Esophagus muscularis mucosa (tissue), 4 donors: ENCODE measurements around the gene ZNF850. TPM values are rescaled to one million over a fixed set of nuclear protein-coding genes. Genes with fewer than 3 reads are reported as not detected.
A peak's percentile ranks its signal among the peaks of the same experiment; 100 is the strongest.

Experiments
- DNase-seq: peaks from one replicate; pipeline ENCODE4 v3.0.0-alpha.2; 2017; ENCODE audit errors: extremely low spot score
- H3K27ac ChIP-seq, 4 donors: fragments of 200-600 bp; sonication (generic); replicated peaks in 1 of 4; 1 replicate in 3 of 4; 2 replicates in 1 of 4; pipeline ENCODE4 v1.5.1; 2016 to 2019; ENCODE audit warnings: mild to moderate bottlenecking in 1 of 4
- H3K27me3 ChIP-seq, 4 donors: fragments of 200-600 bp; sonication (generic); one replicate each; pipeline versions ENCODE4 v1.5.1 to v1.6.0; 2016 to 2019
- H3K36me3 ChIP-seq, 4 donors: fragments of 200-600 bp; sonication (generic); one replicate each; pipeline ENCODE4 v1.5.1; 2016 to 2019
- H3K4me1 ChIP-seq, 4 donors: fragments of 200-600 bp; sonication (generic); one replicate each; pipeline ENCODE4 v1.5.1; 2016 to 2019
- H3K4me3 ChIP-seq, 4 donors: fragments of 200-600 bp; sonication (generic); 1 replicate in 2 of 4; 2 replicates in 2 of 4; pipeline ENCODE4 v1.5.1; 2016 to 2019; ENCODE audit warnings: mild to moderate bottlenecking in 4 of 4, moderate library complexity in 1 of 4
- H3K9me3 ChIP-seq, 4 donors: fragments of 200-600 bp; sonication (generic); 1 replicate in 3 of 4; 2 replicates in 1 of 4; pipeline ENCODE4 v1.5.1; 2016 to 2019
- EP300 ChIP-seq: sonication (generic); formaldehyde crosslinking; IDR thresholded peaks from one replicate; pipeline ENCODE4 v1.6.1; 2017; ENCODE audit warnings: antibody characterized with exemption
- POLR2A ChIP-seq: fragments of 450-650 bp; IDR thresholded peaks from one replicate; pipeline ENCODE4 v1.6.1; 2017; ENCODE audit warnings: antibody characterized with exemption, moderate library complexity, mild to moderate bottlenecking, low read depth
- POLR2AphosphoS5 ChIP-seq, 2 donors: sonication (generic); formaldehyde crosslinking; IDR thresholded peaks; one replicate each; pipeline ENCODE4 v1.6.1; 2017; ENCODE audit warnings: antibody characterized with exemption in 2 of 2
- whole genome bisulfite sequencing: methylation state at CpG from one replicate; pipeline ENCODE4 v1.1.5; 2018; 5-methylcytosine and 5-hydroxymethylcytosine counted together
- intact Hi-C: fragments of 100-400 bp; cut with DNase I; formaldehyde crosslinking; loops from one replicate; pipeline ENCODE4 v1.15.1; 2023
- total RNA-seq, 4 donors: library from RNA; depleted of rRNA; stranded (reverse); fragments of >200 nt; gene quantifications; one replicate each; pipeline versions ENCODE4 v1.1.0 to v1.2.1, GENCODE V29; 2016
- TF ChIP-seq, protein P1 (sequence below), 3 experiments: fragments of 200-600 bp in 2 of 3; fragments of 450-650 bp in 1 of 3; sonication (generic) in 2 of 3; IDR thresholded peaks; one replicate each; pipeline ENCODE4 v1.5.1; 2017 to 2019; ENCODE audit warnings: antibody characterized with exemption in 3 of 3, mild to moderate bottlenecking in 2 of 3, moderate library complexity in 1 of 3

The ZNF850 gene
- total RNA-seq, 4 donors from 2014 or later, result 1.3 to 2.4 (median 2.0) TPM

DNA sequence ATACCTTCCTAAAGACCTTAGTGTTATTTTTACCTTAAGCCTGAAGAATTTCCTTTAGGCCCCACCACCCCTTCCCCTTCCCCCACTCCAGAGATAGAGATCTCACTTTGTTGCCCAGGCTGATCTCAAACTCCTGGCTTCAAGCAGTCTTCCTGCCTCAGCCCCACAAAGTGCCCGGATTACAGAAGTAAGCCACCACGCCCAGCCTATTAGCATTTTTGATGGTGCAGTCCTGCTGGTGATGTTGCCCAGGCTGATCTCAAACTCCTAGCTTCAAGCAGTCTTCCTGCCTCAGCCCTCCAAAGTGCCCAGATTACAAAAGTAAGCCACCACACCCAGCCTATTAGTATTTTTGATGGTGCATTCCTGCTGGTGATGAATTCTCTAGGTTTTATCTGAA lies 63.2 kb downstream of the ZNF850 start:
- peaks cover 8 to 99% (median 99%) of the 10 kb centered on the region in 4 donors for H3K9me3 ChIP-seq
- TF ChIP-seq, protein P1, sequence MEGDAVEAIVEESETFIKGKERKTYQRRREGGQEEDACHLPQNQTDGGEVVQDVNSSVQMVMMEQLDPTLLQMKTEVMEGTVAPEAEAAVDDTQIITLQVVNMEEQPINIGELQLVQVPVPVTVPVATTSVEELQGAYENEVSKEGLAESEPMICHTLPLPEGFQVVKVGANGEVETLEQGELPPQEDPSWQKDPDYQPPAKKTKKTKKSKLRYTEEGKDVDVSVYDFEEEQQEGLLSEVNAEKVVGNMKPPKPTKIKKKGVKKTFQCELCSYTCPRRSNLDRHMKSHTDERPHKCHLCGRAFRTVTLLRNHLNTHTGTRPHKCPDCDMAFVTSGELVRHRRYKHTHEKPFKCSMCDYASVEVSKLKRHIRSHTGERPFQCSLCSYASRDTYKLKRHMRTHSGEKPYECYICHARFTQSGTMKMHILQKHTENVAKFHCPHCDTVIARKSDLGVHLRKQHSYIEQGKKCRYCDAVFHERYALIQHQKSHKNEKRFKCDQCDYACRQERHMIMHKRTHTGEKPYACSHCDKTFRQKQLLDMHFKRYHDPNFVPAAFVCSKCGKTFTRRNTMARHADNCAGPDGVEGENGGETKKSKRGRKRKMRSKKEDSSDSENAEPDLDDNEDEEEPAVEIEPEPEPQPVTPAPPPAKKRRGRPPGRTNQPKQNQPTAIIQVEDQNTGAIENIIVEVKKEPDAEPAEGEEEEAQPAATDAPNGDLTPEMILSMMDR (IDR thresholded peaks at IDR 0.05), result no peak
- no peak for TF ChIP-seq POLR2AphosphoS5 (IDR thresholded peaks at IDR 0.05)
- H3K36me3 ChIP-seq, result peaks cover 38 to 74% (median 44%) of the 10 kb centered on the region in 4 donors
- 88% methylated on average over 2 of the region's 2 CpGs for WGBS
- intact Hi-C loops, result no loop called here
- H3K4me1 ChIP-seq, result no peaks in the 10 kb centered on the region
- H3K4me3 ChIP-seq, result no peak overlapping the region
- no peak overlapping the region for H3K27ac ChIP-seq
- H3K27me3 ChIP-seq, result no peaks in the 10 kb centered on the region
- no peak for DNase-seq

GRCh38 chr19:36707134-36707533 lies 65.5 kb downstream of the ZNF850 start:
- Histone ChIP-seq H3K9me3 (peaks cover 8 to 92% (median 89%) of the 10 kb centered on the region in 4 donors), H3K27ac (no peak overlapping the region), H3K4me1 (no peaks in the 10 kb centered on the region), H3K4me3 (no peak overlapping the region), H3K36me3 (peaks cover 20 to 60% (median 29%) of the 10 kb centered on the region in 4 donors), H3K27me3 (no peaks in the 10 kb centered on the region)
- 100% methylated on average over 1 of the region's 2 CpGs for WGBS
- no peak for TF ChIP-seq POLR2A
- no peak for TF ChIP-seq POLR2AphosphoS5 (IDR thresholded peaks at IDR 0.05)
- no peak for TF ChIP-seq EP300
- TF ChIP-seq, protein P1 (IDR thresholded peaks at IDR 0.05), result no peak
- DNase-seq, result no peak
- intact Hi-C loops, result no loop called here

- WGBS, result 6% methylated on average over 9 of the region's 9 CpGs
- H3K4me3 ChIP-seq, result peak overlapping the region; percentile 79 to 90 (median 80)
- no peak for TF ChIP-seq POLR2AphosphoS5 (IDR thresholded peaks at IDR 0.05)
- TF ChIP-seq, protein P1 (IDR thresholded peaks at IDR 0.05), result no peak
- TF ChIP-seq EP300, result no peak
- no peak for TF ChIP-seq POLR2A
- peaks cover 14 to 28% (median 21%) of the 10 kb centered on the region in 4 donors for H3K4me1 ChIP-seq
- peak overlapping the region in 3 of 4 donors; percentile 74 to 81 (median 77) for H3K27ac ChIP-seq
- H3K9me3 ChIP-seq, result peaks cover 0 to 8% (median 4%) of the 10 kb centered on the region in 4 donors
- intact Hi-C loops, result loop anchor here (10.0 kb wide), 1 partner anchor 167 kb away; the partner anchor contains the start of gene ZNF345
- no peak for DNase-seq
- H3K36me3 ChIP-seq, result peaks cover 15 to 47% (median 42%) of the 10 kb centered on the region in 4 donors
- no peaks in the 10 kb centered on the region for H3K27me3 ChIP-seq
Observed at GRCh38 chr19:36688058-36688457, 84.5 kb downstream of the ZNF850 start.

- Histone ChIP-seq H3K9me3 (peaks cover 0 to 8% (median 2%) of the 10 kb centered on the region in 4 donors), H3K4me1 (peaks cover 14 to 28% (median 21%) of the 10 kb centered on the region in 4 donors), H3K36me3 (peaks cover 9 to 43% (median 37%) of the 10 kb centered on the region in 4 donors), H3K4me3 (peak within 1 kb of the TSS; percentile 79 to 90 (median 80)), H3K27me3 (no peaks in the 10 kb centered on the region), H3K27ac (peak within 1 kb of the TSS; percentile 74 to 82 (median 79))
- peak; percentile 99 for DNase-seq
- TF ChIP-seq POLR2AphosphoS5 (IDR thresholded peaks at IDR 0.05) (peak; percentile 92 to 97), EP300 (no peak), POLR2A (peak; percentile 13)
- under 1% methylated on average over 51 of the region's 69 CpGs for WGBS
- intact Hi-C loops, result loop anchor here (10.0 kb wide), 1 partner anchor 167 kb away; the partner anchor contains the start of gene ZNF345
Observed at GRCh38 chr19:36687214-36688056, 85.2 kb downstream of the ZNF850 start, which contains the start of gene ZNF567. ZNF567 (plus strand) TSS chr19:36687612; CDS start chr19:36694868, 7,256 bp downstream.
